Mesodermal cell (in vitro differentiated cells): Measurements from ENCODE around the gene RIOK3.
"Not testable (repeated sequence)": the region's sequence is repeated elsewhere in the genome, so short reads cannot be mapped to it uniquely, and the experiment has no call there.

ENCODE experiments used
- H3K27ac ChIP-seq: 2 replicates; pipeline ENCODE4 v1.7.0; 2013; ENCODE audit warnings: mild to moderate bottlenecking, low read depth, low read length, moderate library complexity; ENCODE audit not compliant: severe bottlenecking
- H3K36me3 ChIP-seq: 2 replicates; pipeline ENCODE4 v1.7.1; 2013; ENCODE audit warnings: mild to moderate bottlenecking, low read length, moderate library complexity; ENCODE audit not compliant: control insufficient read depth, insufficient read depth
- H3K4me1 ChIP-seq: one replicate; pipeline ENCODE4 v1.7.1; 2013; ENCODE audit warnings: mild to moderate bottlenecking, low read length; ENCODE audit not compliant: insufficient read depth, control insufficient read depth, poor library complexity, severe bottlenecking
- H3K4me3 ChIP-seq: 2 replicates; pipeline ENCODE4 v1.7.0; 2013; ENCODE audit warnings: low read length, control low read depth, mild to moderate bottlenecking; ENCODE audit not compliant: insufficient read depth, poor library complexity, severe bottlenecking; ENCODE audit errors: extremely low read depth
- H3K9me3 ChIP-seq: 2 replicates; pipeline ENCODE4 v1.7.1; 2013; ENCODE audit warnings: mild to moderate bottlenecking, low read length, moderate library complexity; ENCODE audit not compliant: control insufficient read depth
- WGBS, 2 experiments: methylation state at CpG; one replicate each; pipeline ENCODE4 v1.1.5; 2013; ENCODE audit warnings: missing lambda C conversion rate in 2 of 2; ENCODE audit not compliant: insufficient coverage in 2 of 2; 5-methylcytosine and 5-hydroxymethylcytosine counted together

Gene RIOK3

DNA sequence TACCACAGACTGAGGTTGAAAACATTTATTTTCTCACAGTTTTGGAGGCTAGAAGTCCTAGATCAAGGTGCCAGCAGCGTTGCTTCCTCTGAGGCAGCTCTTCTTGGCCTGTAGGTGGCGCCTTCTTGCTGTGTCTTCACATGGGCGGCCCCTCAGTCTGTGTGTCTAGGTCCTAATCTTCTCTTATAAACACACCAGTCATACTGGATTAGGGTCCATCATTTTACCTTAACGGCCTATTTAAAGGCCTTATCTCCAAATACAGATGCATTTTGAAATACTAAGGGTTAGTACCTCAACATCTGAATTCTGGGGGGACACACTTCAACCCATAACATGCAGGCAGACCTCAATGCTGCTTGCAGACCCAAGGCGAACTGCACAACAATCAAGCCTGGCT, 45.8 kb downstream of the RIOK3 start:
- Histone ChIP-seq H3K36me3 (no peaks in the 10 kb centered on the region), H3K9me3 (no peaks in the 10 kb centered on the region), H3K4me3 (no peak overlapping the region), H3K27ac (peak overlapping the region; percentile 52), H3K4me1 (no peaks in the 10 kb centered on the region)
- 10 to 31% methylated on average over 3 to 4 of the region's 5 CpGs for WGBS, 2 experiments

DNA sequence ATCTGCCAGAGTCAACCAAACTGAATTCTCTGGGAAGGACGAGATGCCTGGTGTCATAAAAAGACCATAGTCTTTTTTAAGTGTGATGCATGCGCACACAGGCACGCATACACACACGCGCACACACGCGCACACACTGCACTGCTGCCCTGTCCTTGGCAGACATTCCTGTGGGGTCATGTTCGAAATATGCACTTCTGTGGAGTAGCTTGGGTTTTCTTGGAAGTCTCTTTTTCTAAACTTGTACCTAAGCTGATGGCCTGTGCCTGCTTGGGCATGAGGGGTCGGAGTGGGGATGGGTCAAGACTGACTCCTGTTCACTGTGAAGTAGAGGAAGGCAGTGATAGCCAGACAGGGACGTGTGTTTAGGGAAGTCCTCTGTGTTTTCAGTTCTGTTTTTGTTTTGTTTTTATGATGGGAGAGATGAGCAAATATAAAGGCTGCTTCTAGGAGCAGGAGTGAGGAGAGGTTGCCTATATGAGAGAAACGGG, 46.2 kb downstream of the RIOK3 start:
- H3K27ac ChIP-seq: peak overlapping the region; percentile 52
- H3K4me3 ChIP-seq: no peak overlapping the region
- no peaks in the 10 kb centered on the region for H3K36me3 ChIP-seq
- 69 to 92% methylated on average over 4 to 8 of the region's 11 CpGs for WGBS, 2 experiments
- no peaks in the 10 kb centered on the region for H3K9me3 ChIP-seq
- peaks cover 3% of the 10 kb centered on the region for H3K4me1 ChIP-seq

DNA sequence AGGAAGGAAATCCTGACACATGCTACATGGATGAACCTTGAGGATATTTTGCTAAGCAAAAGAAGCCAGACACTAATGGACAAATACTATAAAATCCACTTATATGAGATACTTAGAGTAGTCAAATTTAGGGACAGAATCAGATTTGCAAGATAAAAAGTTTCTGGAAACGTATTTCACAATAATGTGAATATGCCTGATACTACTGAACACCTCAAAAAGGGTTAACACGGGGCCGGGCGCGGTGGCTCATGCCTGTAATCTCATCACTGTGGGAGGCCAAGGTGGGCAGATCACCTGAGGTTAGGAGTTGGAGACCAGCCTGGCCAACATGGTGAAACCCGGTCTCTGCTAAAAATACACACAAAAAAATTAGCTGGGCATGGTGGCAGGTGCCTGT, 48.5 kb downstream of the RIOK3 start:
- WGBS, 2 experiments: 81 to 97% methylated on average over 5 to 6 of the region's 6 CpGs
- Histone ChIP-seq H3K4me3 (no peak overlapping the region), H3K9me3 (no peaks in the 10 kb centered on the region), H3K27ac (no peak overlapping the region), H3K36me3 (peaks cover 11% of the 10 kb centered on the region), H3K4me1 (peaks cover 8% of the 10 kb centered on the region)

DNA sequence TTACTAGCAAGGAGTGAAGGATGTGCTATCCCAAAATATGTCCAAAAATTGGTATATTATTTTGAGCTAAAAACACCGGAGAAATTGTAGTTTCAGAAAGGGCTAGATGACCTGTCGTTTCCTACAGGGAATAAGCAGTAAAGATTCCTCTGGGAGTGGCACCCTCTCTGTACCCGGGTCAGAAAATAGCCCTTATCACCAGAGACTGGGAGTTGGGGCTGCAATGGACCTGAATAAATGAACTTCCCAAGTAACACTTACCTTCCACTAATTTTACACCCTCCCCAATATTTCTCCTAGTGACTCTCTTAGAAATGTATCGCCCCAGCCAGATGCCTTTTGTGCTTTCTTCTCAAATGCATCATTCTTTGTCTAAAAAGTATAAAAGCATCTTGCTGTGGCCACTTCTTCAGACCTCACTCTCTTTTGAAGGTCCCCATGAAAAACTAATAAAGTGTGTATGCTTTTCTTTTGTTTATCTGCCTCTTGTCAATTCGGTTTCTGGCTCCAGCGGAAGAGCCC, 49.5 kb downstream of the RIOK3 start:
- H3K36me3 ChIP-seq: peaks cover 17% of the 10 kb centered on the region
- 24 to 36% methylated on average over 5 of the region's 6 CpGs for WGBS, 2 experiments
- peaks cover 8% of the 10 kb centered on the region for H3K4me1 ChIP-seq
- H3K4me3 ChIP-seq: peak overlapping the region; percentile 84
- H3K27ac ChIP-seq: no peak overlapping the region
- no peaks in the 10 kb centered on the region for H3K9me3 ChIP-seq

DNA sequence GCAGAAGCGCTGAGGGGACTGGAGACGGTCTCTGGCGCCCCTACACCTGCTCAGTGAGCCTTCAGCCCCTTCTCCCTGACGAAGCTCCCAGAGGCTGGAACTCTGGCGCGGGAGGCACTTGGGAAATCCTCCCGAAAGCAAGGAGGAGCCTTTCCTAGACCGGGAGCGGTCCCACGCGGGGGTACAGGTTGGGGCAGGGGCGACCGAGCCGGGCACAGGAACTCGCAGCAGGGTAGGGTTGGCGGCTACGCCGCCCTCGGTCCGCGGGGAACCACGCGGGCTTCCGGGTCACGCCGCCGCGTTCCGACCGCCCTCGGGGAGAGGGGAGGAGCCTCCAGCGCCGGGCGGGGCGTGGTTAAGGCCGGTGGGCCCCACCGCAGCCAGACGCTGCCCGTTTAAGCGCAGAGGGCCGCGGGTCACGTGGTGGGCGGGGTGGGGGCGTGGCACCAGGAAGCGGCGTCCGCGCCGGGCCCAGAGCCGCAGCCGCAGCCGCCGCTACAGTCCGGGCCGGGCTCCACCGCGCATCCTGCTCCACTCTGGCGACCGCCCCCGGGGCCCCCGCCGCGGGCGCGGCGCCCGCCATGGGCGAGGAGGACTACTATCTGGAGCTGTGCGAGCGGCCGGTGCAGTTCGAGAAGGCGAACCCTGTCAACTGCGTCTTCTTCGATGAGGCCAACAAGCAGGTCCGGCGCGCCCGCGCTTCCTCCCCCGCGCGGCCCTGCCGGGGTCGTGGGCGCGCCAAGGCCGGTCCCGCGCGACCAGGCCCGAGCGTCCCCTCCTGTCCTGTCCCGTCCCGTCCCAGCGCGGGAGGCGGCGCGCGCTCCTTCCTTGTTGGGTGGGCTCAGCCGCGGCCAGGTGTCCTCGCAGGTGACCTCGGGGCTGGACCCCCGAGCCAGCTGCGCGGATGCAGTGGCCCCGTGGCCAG, 50.2 kb downstream of the RIOK3 start, which contains the start of gene RMC1:
RMC1 (plus strand) TSS at position 474 of the 925 bp plus-strand sequence; CDS start at position 582, 108 bp downstream.
- H3K4me3 ChIP-seq: peak within 1 kb of the TSS; percentile 84
- H3K36me3 ChIP-seq: peaks cover 20% of the 10 kb centered on the region
- WGBS, 2 experiments: 0 to 1% methylated on average over 86 to 99 of the region's 110 CpGs
- no peaks in the 10 kb centered on the region for H3K9me3 ChIP-seq
- peak within 1 kb of the TSS; percentile 37 for H3K27ac ChIP-seq
- H3K4me1 ChIP-seq: peaks cover 8% of the 10 kb centered on the region

DNA sequence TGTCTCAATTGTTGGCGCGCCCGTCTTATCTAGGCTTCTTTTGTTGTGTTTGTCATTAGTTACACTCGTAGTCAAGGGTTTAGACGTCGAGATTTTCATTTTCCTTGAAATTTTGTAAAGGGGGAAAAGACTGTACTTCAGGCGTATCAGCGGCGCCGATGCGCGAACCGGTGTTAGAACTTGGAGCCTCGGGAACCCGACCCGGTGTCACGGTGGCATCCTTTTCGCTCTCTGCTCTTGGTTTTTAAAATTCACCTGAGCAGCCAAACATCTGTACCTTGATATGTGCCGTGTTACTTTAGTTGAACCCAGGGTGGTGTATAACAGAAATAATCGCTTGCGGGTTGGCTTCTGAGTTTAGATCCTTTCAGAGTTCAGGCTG, 50.9 kb downstream of the RIOK3 start:
- Histone ChIP-seq H3K9me3 (no peaks in the 10 kb centered on the region), H3K36me3 (peaks cover 25% of the 10 kb centered on the region), H3K4me3 (peak overlapping the region; percentile 84), H3K4me1 (peaks cover 8% of the 10 kb centered on the region), H3K27ac (no peak overlapping the region)
- whole genome bisulfite sequencing, 2 experiments: 7 to 10% methylated on average over 19 to 20 of the region's 21 CpGs

DNA sequence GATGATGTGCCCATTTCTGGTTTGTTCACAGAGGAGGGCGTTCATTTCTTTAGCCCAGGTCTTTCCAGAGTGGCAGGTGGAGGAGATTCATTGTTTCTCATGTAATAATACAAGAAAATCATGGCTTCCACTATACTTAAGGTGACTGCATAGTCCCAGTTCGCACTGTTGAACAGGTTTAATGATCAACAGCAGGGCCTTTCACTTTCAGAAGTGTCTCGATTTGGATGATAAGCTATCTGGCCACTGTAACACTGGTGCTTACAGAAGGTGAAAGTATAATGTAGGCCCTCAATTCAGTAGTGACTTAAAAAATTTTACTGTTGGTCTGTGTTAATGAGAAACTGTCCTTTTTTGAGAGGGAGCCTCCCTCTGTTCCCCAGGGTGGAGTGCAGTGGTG, 51.6 kb downstream of the RIOK3 start:
- Histone ChIP-seq H3K36me3 (peaks cover 27% of the 10 kb centered on the region), H3K4me3 (peak overlapping the region; percentile 84), H3K4me1 (peaks cover 8% of the 10 kb centered on the region), H3K27ac (no peak overlapping the region), H3K9me3 (no peaks in the 10 kb centered on the region)
- 86 to 100% methylated on average over 2 of the region's 3 CpGs for WGBS, 2 experiments

DNA sequence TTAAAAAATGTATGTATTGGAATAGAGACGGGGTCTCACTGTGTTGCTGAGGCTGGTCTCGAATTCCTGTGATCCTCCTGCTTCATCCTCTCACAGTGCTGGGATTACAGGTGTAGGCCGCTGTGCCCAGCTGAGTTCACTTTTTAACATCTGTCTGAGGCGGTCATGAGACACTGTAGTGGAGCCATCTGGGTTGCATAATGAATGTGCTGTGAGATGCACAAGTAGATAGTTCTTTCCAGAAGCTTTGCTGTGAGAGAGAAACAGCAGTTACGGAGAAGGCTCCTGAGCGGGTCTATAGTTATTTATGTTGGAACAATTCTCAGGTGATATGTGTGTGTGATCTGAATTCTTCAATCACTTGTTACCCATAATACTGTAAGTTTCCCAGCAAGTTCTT, 53.3 kb downstream of the RIOK3 start:
- H3K9me3 ChIP-seq: no peaks in the 10 kb centered on the region
- peaks cover 8% of the 10 kb centered on the region for H3K4me1 ChIP-seq
- H3K27ac ChIP-seq: no peak overlapping the region
- no peak overlapping the region for H3K4me3 ChIP-seq
- WGBS, 2 experiments: 90 to 94% methylated on average over 3 of the region's 6 CpGs
- peaks cover 43% of the 10 kb centered on the region for H3K36me3 ChIP-seq

DNA sequence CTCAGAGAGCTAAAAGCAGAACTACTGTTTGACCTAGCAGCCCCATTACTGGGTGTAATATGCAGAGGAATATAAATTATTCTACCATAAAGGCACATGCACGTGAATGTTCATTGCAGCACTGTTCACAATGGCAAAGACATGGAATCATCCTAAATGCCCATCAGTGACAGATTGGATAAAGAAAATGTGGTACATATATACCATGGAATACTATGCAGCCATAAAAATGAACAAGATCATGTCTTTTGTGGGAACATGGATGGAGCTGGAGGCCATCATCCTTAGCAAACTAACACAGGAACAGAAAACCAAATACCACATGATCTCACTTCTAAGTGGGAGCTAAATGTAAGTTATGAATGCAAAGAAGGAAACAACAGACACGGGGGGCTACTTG, 57.8 kb downstream of the RIOK3 start:
- not testable (repeated sequence) for H3K9me3 ChIP-seq, H3K4me1 ChIP-seq, H3K27ac ChIP-seq, H3K4me3 ChIP-seq
- WGBS, 2 experiments: 100% methylated on average over 1 of the region's 2 CpGs; no CpG with 5 or more reads in 1 of the 2 experiments
- H3K36me3 ChIP-seq: peaks cover 45% of the 10 kb centered on the region

DNA sequence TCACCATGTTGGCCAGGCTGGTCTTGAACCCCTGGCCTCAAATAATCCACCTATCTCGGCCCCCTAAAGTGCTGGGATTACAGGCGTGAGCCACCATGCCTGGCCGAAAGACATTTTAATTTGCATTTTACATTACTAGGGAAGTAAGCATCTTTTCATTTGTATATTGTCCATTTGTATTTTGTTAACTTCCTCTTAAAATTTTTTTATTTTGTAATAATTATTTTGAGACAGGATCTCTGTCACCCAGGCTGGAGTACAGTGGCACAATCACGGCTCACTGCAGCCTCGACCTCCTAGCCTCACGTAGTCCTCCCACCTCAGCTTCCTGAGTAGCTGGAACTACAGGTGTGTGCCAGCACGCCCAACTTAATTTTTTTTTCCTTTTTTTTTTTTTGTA, 59.1 kb downstream of the RIOK3 start:
- H3K36me3 ChIP-seq: peaks cover 54% of the 10 kb centered on the region
- H3K9me3 ChIP-seq, H3K4me1 ChIP-seq, H3K4me3 ChIP-seq, H3K27ac ChIP-seq: not testable (repeated sequence)
- WGBS, 2 experiments: 92 to 94% methylated on average over 5 of the region's 7 CpGs

DNA sequence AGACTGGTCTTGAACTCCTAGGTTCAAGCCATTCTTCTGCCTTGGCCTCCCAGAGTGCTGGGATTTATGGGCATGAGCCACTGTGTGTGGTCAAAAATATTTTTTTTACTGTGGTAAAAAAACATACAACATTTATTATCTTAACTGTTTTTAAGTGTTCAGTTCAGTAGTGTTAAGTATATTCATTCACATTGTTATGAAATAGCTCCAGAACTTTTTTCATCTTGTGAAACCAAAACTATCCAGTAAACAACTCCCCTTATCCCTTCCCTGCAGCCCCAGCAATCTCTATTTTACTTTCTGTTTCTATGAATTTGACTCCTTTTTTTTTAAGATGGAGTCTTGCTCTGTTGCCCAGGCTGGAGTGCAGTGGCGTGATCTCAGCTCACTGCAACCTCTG, 59.6 kb downstream of the RIOK3 start:
- Histone ChIP-seq H3K4me3 (no peak overlapping the region), H3K36me3 (peaks cover 55% of the 10 kb centered on the region), H3K27ac (no peak overlapping the region), H3K4me1 (peaks cover 3% of the 10 kb centered on the region), H3K9me3 (no peaks in the 10 kb centered on the region)
- WGBS, 2 experiments: 100% methylated on average over 1 of the region's 1 CpG; no CpG with 5 or more reads in 1 of the 2 experiments
